Measurements from ENCODE around the gene NOP9.
A peak's percentile ranks its signal among the peaks of the same experiment; 100 is the strongest.
"Not testable (repeated sequence)": the region's sequence is repeated elsewhere in the genome, so short reads cannot be mapped to it uniquely, and the experiment has no call there.

NOP9 gene

GRCh38 chr14:24330973-24331674, 31.5 kb downstream of the NOP9 start:
- DNase-seq = no peak

DNA sequence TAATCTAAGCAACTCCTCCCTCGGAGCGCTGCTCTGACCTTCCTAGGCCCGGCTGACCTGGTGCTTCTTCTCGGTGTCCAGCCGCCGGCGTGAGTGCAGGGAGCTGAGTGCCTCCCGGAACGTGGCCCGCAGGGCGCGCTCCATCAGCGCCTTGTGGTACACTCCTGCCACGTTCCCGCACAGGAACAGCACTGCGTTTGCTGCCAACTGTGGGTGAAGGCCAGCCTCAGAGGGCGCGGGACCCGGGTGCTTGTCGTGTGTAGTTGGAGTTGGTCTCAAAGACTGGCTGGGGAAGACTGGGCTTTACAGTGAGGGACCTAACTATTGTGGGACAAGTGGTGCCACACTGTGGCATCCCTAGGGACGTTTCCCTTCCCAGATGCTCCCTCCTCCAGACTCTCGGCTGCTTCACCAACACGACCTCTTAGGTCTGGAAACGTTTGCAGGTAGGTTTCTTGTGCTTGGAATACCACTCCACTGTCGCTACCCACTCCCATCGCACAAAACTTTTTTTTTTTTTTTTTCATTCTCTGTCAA, 32.1 kb downstream of the NOP9 start:
- no peak for DNase-seq

DNA sequence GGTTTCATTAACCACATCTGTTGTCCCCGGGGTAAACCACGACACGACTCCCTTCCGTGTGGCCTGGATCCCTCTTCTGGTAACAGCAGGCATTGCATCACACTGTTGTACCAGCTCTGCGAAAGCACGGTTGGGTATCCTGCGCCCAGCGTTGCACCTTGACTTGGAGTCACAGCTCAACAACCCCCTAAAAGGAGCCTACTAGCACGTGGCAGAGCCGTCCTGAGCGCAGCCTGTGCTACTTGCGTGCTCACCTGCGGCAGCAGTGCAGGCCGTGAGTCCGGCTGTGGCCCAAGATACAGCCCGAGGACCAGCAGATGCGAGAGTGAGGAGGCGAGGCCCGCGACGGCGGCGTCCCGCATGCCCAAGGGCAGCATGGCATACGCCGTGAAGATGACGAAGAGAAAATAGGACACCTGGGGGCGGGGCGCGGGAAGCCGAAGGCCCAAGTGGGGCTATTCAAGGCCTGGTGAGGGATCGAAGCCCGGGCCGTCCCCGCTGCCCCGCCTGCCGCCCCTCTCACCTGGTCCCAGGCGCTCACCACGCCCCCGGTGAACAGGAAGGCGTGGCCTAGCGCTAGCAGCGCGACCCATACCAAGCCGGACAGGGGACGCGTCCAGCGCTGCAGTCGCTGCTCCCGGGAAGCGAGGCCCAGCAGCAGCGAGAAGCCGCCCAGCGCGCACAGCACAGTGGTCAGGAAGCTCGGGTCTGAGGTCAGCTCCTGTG, 32.8 kb downstream of the NOP9 start:
- peak; percentile 29 to 55 for DNase-seq

DNA sequence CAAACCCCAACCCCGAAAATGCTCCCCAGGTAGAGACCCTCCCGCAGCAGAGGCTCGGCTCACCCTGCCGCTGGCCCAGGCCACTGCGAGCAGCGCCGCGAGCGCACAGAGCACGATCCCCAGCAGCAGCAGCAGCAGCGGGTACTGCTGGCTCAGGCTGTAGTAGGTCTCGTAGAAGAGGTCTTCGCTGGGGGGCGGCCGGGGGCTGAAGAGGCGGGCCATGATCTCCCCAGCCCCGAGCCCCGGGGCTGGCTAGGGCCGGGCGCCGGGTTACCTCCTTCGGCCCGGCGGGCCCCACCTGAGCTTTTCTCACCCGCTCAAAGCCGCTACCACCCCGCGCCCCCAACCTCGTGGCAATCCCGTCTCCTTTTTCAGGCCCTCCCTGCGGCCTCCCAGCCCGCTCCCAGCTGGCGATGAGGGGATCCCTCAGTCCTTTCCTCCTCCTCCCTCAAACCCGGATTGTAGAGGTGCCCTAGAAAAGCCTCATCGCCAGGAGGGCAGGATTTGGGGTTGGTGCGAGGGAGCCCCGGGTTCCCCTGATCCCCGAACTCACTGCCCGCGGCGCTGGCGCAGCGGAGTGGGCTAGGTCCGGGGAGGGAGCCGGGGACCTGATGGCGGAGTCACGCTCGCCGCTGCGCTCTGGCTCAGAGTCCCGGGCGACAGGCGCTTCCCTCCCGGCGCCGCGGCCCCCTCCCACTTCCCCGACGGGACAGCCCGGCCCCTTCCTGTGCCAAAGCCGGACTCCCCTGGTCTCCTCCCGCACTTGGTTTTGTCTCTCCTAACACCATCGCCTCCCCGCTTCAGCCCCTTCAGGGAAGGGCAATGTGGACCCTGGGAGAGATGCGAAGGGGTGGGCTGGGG, 35.0 kb downstream of the NOP9 start, which contains the start of gene ADCY4:
Gene ADCY4, minus strand, starts transcription at position 641 of the 861 bp plus-strand sequence. Its CDS starts 419 bp downstream, at position 222.
- DNase-seq = no peak

DNA sequence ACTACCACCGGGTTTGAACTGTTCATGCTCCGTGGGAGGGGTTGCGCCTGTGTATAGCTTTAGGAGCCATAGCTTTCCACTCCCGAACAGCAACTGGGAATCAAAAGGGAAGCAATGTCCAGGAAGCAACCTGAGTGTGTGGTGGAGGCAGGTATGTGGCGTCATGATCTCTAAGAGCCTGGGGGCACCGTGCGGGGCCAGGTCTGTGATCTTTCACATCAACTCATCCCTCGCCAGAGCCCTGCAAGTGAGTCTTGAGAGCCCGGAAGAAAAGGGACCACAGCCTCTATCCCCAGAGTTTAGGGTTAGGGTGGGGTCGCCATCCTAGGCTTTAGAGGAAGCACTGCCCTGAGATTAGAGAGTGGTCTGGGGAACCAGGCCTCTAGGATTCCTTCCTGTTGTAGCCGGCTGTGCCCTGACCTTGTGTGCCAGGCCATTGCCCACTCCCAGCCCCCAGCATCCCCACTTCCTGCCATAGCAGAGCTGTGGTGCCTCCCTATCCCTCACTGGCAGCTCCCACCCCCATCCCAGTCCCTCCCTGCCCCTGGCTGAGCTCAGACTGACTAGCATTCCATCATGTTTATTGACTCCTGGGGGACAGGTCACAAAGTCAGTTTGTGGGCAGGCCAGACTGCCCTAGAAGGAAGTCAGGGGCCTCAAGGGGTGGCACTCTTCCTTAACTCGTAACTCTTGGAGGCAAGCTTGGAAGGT, 36.0 kb downstream of the NOP9 start:
- DNase-seq = no peak

- no peak for DNase-seq
Measured at GRCh38 chr14:24337144-24337823, 37.6 kb downstream of the NOP9 start.

DNA sequence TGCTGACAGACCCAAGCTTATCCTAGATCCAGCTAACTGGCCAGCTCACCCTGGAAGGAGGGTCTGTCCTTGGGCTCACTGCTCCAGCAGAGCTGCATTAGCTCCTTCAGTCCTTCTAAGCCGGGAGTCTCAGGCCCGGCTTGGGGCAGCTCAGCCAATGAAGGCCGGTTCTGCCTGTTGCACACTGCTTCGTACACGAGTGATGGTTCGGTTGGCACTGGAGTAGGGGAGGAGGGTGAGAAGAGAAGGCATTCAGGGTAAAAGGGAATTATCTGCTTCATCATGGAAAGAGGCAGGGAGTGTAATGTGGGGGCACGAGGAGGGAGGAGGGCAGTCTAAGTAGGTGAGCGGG, 38.1 kb downstream of the NOP9 start:
- no peak for DNase-seq

GRCh38 chr14:24338843-24339242, 39.2 kb downstream of the NOP9 start:
- DNase-seq = no peak

DNA sequence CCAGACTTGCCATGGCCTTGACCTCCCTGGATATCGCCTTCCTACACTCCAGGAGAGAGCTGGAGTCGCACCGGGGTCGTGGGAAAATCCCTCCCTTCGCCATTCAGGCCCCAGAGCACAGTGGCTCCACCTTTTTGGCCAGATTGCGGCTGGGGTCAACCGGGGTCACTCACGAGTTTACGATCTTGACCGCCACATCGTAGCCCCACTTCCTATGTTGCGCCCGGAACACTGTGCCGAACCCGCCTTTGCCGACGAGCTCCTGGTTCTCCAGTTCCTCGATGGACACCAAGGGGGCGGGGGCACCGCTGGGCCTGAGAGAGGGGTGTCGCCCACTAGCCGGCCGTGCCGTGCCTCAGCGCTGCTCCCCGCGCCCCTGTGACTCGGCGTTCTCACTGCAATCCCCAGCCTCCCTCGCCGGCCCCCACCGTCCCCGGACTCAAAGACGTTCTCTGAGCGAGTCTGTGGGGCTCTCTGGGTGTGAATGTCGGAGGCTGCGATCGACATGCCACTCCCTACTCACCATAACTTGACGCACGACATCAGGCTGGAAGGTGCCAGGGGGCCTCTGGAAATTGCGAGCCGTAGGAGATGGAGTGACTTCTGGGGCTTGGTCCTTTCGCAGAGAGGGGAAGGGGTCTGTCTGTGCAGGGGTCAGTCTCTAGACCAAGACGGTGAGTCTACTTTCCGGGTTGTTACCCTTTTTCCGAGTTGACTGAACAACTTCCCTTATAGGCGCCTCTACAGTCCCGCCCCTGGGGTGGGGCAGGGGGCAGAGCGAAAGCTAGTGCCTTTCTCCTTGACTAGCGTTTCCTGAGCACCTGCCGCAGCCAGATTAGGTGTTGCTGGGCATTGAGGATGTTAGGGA, 39.9 kb downstream of the NOP9 start, which contains the start of gene RIPK3:
Gene RIPK3, minus strand, starts transcription at position 708 of the 868 bp plus-strand sequence. Its CDS starts 165 bp downstream, at position 543.
- DNase-seq = no peak

GRCh38 chr14:24340606-24341005, 41.0 kb downstream of the NOP9 start:
- no peak for DNase-seq

DNA sequence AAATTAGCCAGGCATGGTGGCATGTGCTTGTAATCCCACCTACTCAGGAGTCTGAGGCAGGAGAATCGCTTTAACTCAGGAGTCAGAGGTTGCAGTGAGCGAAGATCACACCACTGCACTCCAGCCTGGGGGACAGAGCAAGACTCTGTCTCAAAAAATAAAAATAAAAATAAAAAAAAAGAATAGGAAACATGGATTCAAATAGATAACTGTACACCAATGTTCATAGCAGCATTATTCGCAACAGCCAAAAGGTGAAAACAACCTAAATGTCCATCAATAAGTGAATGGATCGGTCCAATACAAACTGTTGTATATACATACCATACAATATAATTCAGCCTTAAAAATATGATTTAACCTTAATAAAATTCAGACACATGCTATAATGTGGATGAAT, 43.2 kb downstream of the NOP9 start:
- DNase-seq = no peak

GRCh38 chr14:24343795-24344660, 44.4 kb downstream of the NOP9 start:
- DNase-seq = no peak

- DNase-seq = no peak
Measured at GRCh38 chr14:24347134-24347533, 47.5 kb downstream of the NOP9 start.

- no peak for DNase-seq
Measured at GRCh38 chr14:24348186-24348585, 48.5 kb downstream of the NOP9 start.

- DNase-seq = no peak
Measured at GRCh38 chr14:24349742-24350141, 50.1 kb downstream of the NOP9 start.

DNA sequence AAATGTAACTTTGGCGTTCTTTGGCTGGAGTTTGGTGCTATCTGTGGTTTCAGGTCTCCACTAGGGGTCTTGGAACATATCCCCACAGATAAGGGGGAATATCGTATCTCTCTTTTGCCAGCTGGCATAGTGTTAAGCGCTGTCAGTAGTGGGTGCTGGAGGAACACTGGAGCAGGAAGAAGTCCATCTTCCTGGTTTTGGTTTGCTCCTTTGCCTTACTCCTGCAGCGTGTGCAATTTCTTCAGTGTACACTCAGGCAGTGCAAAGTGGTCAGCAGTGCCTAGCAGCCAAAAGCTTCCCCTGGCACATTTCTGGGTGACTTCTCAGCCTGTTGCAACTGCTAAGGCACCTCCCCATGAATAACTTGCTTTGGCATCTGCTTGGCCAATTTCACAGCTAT, 51.9 kb downstream of the NOP9 start:
- DNase-seq = no peak

DNA sequence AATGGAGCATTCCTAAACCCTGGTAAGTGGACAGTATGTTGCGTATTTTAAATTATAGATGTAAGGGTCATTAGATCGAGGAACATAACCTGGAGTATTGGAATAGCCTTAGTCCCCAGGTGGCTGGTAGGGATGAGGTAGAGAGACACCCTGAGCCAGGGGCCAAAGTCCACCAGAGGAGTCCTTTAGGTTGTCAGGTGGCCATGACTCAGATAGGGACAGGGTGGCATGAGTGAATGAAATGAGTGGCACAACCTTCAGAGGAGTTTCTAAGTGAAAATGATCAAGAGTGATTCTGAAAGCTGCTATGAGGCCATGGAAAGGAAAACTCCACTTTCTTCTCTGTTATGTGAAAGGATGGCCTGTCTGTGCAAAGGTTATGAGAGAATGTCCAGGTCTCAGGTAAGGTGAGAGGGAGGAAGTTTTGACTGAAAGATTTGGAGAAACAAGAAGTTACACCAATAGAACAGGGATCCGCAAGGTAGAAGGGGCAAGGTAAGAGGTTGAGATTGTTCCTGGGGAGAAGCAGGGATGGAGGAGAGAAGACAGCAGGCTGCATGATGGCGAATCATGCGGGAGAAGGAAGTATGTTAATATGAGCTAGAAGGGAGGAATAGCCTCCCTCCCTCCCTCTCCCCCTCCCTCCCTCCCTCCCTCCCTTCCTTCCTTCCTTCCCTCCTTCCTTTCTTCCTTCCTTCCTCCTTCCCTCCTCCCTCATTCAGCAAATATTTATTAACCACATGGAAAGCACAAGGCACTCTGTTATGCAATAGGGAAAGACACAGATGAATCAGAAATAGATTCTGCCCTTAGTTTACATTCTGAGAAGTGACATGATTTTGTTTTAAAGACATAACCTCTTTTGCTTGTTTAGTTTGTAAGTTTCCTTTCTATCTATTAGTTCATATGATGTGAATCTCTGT, 54.2 kb downstream of the NOP9 start:
- no peak for DNase-seq

DNA sequence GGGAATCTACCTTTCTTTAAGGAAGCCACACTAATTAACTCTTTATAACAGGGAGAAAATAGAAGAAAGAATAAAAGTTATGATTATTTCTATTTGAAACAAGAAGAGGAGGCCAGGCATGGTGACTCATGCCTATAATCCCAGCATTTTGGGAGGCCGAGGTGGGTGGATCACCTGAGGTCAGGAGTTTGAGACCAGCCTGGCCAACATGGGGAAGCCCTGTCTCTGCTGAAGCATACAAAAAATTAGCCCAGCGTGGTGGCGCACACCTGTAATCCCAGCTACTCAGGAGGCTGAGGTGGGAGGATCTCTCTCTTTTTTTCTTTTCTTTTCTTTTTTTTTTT, 54.8 kb downstream of the NOP9 start:
- DNase-seq = not testable (repeated sequence)

GRCh38 chr14:24355009-24355408, 55.4 kb downstream of the NOP9 start:
- no peak for DNase-seq

All from NCI-H1930 (cell line).